ENCODE measurements around the gene TCF3.

DNA sequence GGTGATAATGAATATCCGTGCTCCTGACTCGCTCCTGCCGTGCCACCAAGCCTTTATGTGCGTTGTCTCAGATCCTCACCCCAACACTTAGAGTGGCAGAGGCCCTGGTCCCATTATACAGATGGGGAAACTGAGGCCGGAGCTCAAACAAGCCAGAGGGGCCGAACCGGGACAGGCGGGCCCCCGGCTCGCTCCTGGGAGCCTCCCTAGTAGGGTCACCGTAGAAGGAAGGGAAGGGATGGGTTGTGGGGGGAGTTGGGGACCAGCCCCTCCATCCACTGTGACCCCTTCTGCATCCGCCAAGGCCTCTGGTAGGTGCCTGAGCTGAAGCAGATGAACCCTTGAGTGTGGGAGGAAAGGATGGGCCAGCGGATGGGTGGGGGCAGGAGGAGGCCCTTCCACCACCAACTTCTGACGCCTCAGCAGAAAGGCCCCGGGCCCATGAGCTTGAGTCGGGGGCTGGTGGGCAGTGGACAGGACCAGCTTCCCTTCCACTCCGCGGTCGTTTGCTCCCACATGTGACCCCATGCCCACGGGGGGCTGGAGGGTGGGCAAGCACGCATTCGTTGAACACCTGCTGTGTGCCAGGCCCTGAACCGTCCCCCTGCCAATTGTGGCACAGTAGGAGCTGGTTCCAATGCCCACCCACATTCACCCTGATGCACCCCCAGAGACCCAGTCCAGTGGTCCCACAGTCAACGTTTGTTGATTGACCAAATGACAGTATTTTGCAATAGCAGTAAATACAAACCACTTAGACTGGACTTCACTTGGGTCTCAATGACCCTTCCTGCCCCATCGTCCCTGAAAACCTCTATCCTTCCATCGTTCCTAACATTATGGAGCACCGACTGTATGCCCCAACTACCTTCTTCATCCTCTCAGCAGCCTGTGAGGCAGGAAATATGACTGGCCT lies 24.2 kb upstream of the TCF3 start:
- TF ChIP-seq EZH2 (IDR thresholded peaks at IDR 0.05; ENCODE audit: low read length, missing control alignments): no peak
- TF ChIP-seq, protein P1, sequence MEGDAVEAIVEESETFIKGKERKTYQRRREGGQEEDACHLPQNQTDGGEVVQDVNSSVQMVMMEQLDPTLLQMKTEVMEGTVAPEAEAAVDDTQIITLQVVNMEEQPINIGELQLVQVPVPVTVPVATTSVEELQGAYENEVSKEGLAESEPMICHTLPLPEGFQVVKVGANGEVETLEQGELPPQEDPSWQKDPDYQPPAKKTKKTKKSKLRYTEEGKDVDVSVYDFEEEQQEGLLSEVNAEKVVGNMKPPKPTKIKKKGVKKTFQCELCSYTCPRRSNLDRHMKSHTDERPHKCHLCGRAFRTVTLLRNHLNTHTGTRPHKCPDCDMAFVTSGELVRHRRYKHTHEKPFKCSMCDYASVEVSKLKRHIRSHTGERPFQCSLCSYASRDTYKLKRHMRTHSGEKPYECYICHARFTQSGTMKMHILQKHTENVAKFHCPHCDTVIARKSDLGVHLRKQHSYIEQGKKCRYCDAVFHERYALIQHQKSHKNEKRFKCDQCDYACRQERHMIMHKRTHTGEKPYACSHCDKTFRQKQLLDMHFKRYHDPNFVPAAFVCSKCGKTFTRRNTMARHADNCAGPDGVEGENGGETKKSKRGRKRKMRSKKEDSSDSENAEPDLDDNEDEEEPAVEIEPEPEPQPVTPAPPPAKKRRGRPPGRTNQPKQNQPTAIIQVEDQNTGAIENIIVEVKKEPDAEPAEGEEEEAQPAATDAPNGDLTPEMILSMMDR (conservative IDR thresholded peaks at IDR 0.05 in 1 of 2, IDR thresholded peaks at IDR 0.05 in 1 of 2; ENCODE audit: low read depth in 1 of 2, low read length in 2 of 2): no peak
